HL-60/S4 treated with retinoic acid at 250 ng/mL for 4 days and 3 days (cell line): Measurements from ENCODE around the gene CDK4.
"Not testable (repeated sequence)": the region's sequence is repeated elsewhere in the genome, so short reads cannot be mapped to it uniquely, and the experiment has no call there.

Experiments used
- in situ Hi-C: fragments of 300-500 bp; cut with MboI; formaldehyde crosslinking; loops from 2 replicates; pipeline ENCODE4 v1.7.0; 2022; ENCODE audit warnings: low sequenced_read_pairs

Gene CDK4

GRCh38 chr12:57751788-57752667 is at the start of gene CDK4:
Gene CDK4, minus strand, starts transcription at chr12:57752310. Its CDS starts 593 bp downstream, at chr12:57751717.
- in situ Hi-C loops, result no loop called here

DNA sequence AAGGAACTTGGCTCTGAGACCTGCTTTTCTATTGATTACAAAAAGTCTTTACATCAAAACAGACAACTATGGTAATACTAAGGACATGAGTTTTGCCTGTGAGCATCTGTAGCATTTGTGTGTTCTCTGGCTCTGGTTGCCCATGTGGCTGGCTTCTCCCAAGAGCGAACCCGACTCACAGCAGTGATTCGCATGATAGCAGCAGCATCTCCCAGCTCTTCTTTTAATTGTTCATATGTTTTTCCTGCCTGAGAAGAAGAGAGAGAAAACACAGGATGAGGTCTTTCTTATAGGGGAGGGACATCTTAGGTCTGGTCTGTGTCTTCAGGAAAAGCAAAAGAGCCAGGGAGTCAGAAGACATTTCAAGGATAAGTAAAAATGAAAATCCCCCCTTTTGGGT is 48.9 kb upstream of the CDK4 start:
- in situ Hi-C loops, result no loop called here

DNA sequence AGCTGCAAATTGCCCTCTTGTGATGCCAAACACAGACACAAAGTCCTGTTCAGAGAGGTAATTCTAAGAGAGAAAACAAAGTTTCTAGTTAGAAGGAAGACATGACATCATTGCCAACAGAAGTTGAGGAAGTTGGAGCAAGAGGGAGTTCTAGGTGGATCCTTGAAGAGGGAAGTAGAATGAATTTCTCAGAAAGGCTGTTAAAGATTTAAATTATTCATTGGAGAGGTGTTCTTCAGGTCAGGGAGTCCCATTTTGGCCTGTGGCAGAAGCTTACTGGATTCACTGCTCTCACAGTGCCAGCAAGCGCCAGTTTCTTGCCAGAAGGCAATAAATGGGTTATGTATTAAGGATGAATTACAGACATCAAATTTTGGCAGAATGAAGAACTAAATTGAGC is 45.8 kb upstream of the CDK4 start:
- in situ Hi-C loops, result no loop called here

DNA sequence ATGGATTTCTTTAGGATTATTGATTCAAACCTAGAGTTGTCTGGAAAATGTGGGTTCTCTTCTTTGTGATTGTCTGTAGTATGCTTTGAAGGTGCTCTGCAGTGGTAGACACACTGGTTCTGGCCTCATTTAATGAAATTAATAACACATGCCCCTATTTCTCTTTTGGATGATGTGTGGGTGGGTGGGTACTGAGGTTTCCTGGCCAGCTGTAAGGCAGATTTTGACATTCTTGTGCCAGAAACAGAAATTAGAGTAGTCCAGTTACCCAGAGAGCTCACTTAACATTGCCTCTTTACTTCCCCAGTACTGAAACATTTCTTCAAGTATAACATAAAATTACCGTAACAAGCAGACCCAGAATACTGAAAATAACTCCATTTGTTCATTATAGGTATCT is 44.9 kb upstream of the CDK4 start:
- in situ Hi-C loops, result no loop called here

GRCh38 chr12:57795354-57795753 is 43.2 kb upstream of the CDK4 start:
- in situ Hi-C loops, result no loop called here

DNA sequence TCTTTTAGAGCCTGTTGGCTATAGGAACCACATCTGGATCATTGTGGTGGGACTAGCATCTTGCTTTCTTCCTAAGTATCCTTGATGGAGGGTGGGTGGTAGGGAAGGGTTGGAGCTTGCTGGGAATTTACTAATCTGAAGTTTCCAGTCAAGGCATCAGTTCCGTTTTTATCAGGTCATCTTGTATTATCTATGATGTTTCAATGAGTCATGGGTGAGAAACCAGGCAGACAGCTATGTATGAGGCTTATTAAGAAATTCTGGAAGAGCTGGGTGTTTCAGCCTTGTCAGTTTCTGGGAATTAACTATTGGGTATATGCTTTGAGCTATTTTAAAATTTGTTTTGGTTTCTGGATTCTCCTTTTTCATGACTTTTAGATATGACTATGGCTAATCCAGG is 41.8 kb upstream of the CDK4 start:
- in situ Hi-C loops, result no loop called here

GRCh38 chr12:57783861-57784260 is 31.8 kb upstream of the CDK4 start:
- in situ Hi-C loops, result no loop called here

- in situ Hi-C loops, result no loop called here
Observed at GRCh38 chr12:57783466-57783801, 31.3 kb upstream of the CDK4 start.

- in situ Hi-C loops, result no loop called here
Observed at GRCh38 chr12:57782608-57783465, 30.7 kb upstream of the CDK4 start, which contains the start of gene TSFM. Gene TSFM, plus strand, starts transcription at chr12:57782787. Its CDS starts 15 bp downstream, at chr12:57782802.

GRCh38 chr12:57782243-57782607 is 30.1 kb upstream of the CDK4 start:
- in situ Hi-C loops, result no loop called here

- in situ Hi-C loops, result no loop called here
Observed at GRCh38 chr12:57781801-57782200, 29.7 kb upstream of the CDK4 start.

- in situ Hi-C loops, result no loop called here
Observed at GRCh38 chr12:57781244-57781643, 29.1 kb upstream of the CDK4 start.

- in situ Hi-C loops, result no loop called here
Observed at GRCh38 chr12:57780284-57780897, 28.3 kb upstream of the CDK4 start.

DNA sequence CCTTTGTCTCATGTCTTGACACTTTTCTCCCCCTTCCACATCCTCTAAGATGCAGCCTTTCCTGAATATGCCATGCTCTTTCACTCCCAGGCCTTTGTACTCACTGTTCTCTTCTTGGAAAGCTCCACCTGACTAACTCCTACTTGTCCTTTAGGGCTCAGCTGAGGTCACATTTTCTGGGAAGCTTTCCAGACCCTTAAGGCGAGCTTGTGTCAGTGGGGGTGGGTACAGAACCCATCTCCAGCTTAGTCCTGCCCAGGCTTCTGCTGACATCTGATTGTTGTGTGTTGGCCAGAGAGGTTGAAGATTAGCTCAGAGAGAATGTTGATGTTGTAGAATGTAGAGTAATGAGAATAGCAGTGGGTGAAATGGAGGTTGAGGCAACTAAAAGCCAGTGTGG is 27.6 kb upstream of the CDK4 start:
- in situ Hi-C loops, result no loop called here

DNA sequence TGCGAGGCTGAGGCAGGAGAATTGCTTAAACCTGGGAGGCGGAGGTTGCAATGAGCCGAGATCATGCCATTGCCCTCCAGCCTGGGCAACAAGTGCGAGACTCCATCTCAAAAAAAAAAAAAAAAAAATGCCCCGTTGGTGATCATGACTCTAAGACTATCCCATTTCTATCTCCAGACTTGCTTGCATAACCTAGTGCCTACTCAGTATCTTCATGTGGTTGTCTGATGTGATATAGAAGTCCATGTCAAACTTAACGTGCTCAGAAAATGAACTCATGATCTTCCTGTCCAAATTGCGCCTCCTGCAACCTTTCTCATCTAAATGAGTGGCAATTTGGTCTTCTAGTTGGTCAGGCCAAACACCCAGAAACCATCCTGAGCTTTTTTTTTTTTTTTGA is 25.8 kb upstream of the CDK4 start:
- in situ Hi-C loops, result no loop called here

DNA sequence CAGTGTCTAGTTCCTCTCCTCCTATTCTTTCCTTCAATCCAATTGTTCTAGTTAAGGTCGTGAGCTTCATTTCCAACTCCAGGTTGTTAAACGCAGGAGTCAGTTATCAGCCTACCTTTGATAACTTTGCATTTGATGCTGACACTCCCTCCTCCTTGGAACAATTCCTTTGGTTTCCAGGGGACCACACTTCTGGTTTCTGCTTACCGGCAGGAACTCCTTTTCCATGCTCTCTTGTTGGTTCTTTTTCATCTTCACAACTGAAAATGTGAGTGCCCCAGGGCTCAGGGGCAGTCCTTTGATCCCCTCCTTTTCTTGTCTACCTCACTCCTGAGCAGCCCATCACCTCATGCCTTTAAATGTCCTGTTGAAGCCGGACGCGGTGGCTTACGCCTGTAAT is 25.3 kb upstream of the CDK4 start:
- in situ Hi-C loops, result no loop called here

DNA sequence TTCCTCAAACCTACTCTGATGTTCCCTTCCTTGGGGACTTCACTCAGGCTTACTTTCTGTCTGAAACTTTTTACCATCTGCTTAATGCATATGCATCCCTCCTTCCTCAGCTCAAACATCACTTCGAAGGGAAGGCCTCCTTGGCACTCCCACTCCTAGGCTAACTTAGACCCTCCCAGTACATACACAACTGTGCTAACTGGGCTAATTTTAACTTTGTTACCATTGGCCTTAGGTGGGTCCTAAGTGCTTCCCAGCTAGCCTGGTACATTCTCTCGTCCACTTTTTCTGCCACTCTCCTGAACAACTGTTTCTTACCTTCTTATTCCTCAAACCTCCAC is 24.1 kb upstream of the CDK4 start:
- in situ Hi-C loops, result no loop called here

DNA sequence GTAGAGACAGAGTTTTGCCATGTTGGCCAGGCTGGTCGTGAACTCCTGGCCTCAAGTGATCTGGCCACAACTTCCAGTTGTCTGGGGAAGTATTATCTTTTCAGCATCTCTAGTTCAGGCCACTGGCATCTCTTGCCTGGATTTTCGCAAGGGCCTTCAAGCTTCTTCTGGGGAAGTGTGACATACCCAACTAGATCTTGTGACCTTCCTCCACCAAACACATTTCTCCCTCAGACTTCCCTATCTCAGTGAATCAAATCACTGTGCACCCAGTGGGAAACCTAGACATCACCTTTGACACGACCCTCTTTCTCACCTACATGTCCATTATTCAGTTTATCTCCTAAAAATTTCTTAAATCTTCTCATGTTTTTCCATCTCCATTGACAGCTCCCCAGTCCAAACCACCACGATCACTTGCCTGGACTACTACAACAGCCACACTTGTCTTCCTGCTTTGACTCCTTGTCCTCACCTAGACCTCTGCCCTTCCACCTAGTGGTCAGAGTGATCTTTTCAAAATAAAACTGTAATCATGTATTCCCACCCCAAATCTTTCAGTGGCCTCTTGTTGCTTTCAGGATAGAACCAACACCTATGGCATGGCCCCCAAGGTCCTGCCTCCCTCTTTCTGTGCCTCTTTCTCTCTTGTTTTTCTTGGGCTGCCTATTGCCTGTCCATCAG is 23.6 kb upstream of the CDK4 start:
- in situ Hi-C loops, result no loop called here

DNA sequence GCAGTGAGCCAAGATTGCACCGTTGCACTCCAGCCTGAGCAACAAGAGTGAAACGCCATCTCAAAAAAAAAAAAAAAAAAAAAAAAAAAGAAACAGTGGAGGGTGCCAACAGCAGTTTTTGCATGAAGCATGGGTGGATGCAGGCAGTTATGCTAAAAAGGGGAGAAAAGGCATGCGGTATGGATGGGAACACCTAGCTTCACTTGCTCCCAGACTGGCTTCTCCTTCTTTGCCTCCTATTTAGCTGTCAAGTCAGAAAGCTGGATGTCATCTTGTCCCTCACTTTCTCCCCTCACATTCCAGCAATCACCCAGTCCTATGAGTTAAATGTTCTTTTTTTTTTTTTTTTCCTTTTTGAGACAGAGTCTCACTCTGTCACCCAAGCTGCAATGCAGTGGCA is 22.9 kb upstream of the CDK4 start:
- in situ Hi-C loops, result no loop called here

DNA sequence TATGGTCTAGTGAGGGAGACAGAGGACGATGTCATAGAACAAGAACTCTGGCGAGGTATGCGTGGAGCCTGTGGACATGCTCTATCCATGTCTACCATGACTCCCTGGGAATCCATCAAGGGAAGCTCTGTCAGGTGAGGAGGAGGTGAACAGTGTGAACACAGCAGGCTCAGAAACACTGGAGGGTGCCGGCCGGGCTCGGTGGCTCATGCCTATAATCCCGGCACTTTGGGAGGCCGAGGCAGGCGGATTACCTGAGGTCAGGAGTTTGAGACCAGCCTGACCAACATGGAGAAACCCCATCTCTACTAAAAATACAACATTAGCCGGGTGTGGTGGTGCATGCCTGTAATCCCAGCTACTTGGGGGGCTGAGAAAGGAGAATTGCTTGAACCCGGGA is 22.5 kb upstream of the CDK4 start:
- in situ Hi-C loops, result not testable (repeated sequence)
